Stimulated activated naive CD8-positive, alpha-beta T cell treated with anti-CD3 and anti-CD28 coated beads, Interleukin-15, amount 100 ng/mL, for 72 hours (primary cell): Measurements from ENCODE around the gene TARS3.

Experiments used
- ATAC-seq: fragments of 150-1000 bp; cut with Tn5 transposase; 2 replicates; pipeline ENCODE4 v1.10.0; 2021; ENCODE audit warnings: mild to moderate bottlenecking, moderate library complexity
- DNase-seq, 2 donors: peaks; one replicate each; pipeline ENCODE4 v3.0.0; 2021 to 2022
- H3K27ac Mint-ChIP-seq, 2 donors: one replicate each; pipeline ENCODE4 v1.8.0; 2022; ENCODE audit warnings: mild to moderate bottlenecking in 2 of 2, mixed read lengths in 2 of 2, moderate library complexity in 2 of 2
- H3K27me3 Mint-ChIP-seq: one replicate; pipeline ENCODE4 v1.8.0; 2022; ENCODE audit warnings: mixed read lengths
- H3K4me1 Mint-ChIP-seq: one replicate; pipeline ENCODE4 v1.8.0; 2022; ENCODE audit warnings: mild to moderate bottlenecking, mixed read lengths
- H3K4me3 Mint-ChIP-seq, 2 donors: one replicate each; pipeline ENCODE4 v1.8.0; 2022; ENCODE audit warnings: mild to moderate bottlenecking in 2 of 2, mixed read lengths in 2 of 2, moderate library complexity in 1 of 2
- H3K9me3 Mint-ChIP-seq, 2 donors: one replicate each; pipeline ENCODE4 v1.8.0; 2022; ENCODE audit warnings: mixed read lengths in 2 of 2

Gene TARS3

GRCh38 chr15:101652098-101652785 lies 72.0 kb downstream of the TARS3 start, which contains the start of gene TM2D3:
Gene TM2D3, minus strand, starts transcription at chr15:101652381. Its CDS starts 20 bp downstream, at chr15:101652361.
- peak within 1 kb of the TSS; percentile 97 to 98 for H3K27ac Mint-ChIP-seq

GRCh38 chr15:101651554-101652097 lies 72.6 kb downstream of the TARS3 start:
- peaks cover 48% of the 10 kb centered on the region for H3K4me1 Mint-ChIP-seq
- peak overlapping the region; percentile 95 to 98 for H3K4me3 Mint-ChIP-seq
- ATAC-seq (peak; percentile 70), DNase-seq (no peak)
- no peaks in the 10 kb centered on the region for H3K27me3 Mint-ChIP-seq
- peak overlapping the region; percentile 97 to 98 for H3K27ac Mint-ChIP-seq
- H3K9me3 Mint-ChIP-seq = no peaks in the 10 kb centered on the region

More at GRCh38 chr15:101652098-101652785, 72.0 kb downstream of the TARS3 start, which contains the start of gene TM2D3:
- DNase-seq (peak; percentile 95 to 96), ATAC-seq (peak; percentile 96)
- Mint-ChIP-seq H3K4me1 (peaks cover 48% of the 10 kb centered on the region), H3K27me3 (no peaks in the 10 kb centered on the region), H3K9me3 (no peaks in the 10 kb centered on the region), H3K4me3 (peak within 1 kb of the TSS; percentile 95 to 98)

GRCh38 chr15:101650145-101650544 lies 74.1 kb downstream of the TARS3 start:
- peaks cover 48% of the 10 kb centered on the region for H3K4me1 Mint-ChIP-seq
- no peaks in the 10 kb centered on the region for H3K9me3 Mint-ChIP-seq

GRCh38 chr15:101648356-101648755 lies 75.9 kb downstream of the TARS3 start:
- Mint-ChIP-seq H3K9me3 (no peaks in the 10 kb centered on the region), H3K4me1 (peaks cover 38% of the 10 kb centered on the region)

More at GRCh38 chr15:101650145-101650544, 74.1 kb downstream of the TARS3 start:
- DNase-seq (no peak), ATAC-seq (no peak)
- Mint-ChIP-seq H3K4me3 (peak overlapping the region; percentile 95 to 98), H3K27me3 (no peaks in the 10 kb centered on the region), H3K27ac (peak overlapping the region in 1 of 2 donors; percentile 27)

GRCh38 chr15:101647251-101647650 lies 77.0 kb downstream of the TARS3 start:
- Mint-ChIP-seq H3K4me3 (no peak overlapping the region), H3K27me3 (no peaks in the 10 kb centered on the region), H3K4me1 (peaks cover 48% of the 10 kb centered on the region), H3K9me3 (no peaks in the 10 kb centered on the region), H3K27ac (no peak overlapping the region)
- DNase-seq (no peak), ATAC-seq (no peak)

More at GRCh38 chr15:101648356-101648755, 75.9 kb downstream of the TARS3 start:
- DNase-seq (no peak), ATAC-seq (no peak)
- H3K4me3 Mint-ChIP-seq = no peak overlapping the region
- no peaks in the 10 kb centered on the region for H3K27me3 Mint-ChIP-seq
- no peak overlapping the region for H3K27ac Mint-ChIP-seq

GRCh38 chr15:101646672-101647071 lies 77.6 kb downstream of the TARS3 start:
- ATAC-seq = no peak
- H3K27ac Mint-ChIP-seq = peak overlapping the region in 1 of 2 donors; percentile 34
- DNase-seq = no peak

DNA sequence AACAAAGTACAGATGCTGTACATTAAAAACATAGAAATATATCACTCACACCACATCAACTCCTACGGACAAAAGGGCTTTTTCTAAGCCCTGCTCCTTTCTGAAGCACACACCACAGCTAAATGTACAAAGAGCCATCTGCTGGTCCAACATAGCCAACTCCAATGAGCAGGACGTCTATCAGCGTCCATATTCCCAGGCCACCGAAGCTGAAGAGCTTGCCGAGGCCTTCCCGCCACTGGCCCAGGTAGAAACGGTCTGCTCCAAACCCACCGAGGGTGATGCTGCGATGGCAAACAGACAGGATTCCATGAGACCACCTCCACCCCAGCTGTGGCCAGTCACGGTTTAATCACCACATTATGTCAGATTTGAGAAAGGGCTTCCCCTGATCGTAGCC lies 81.9 kb downstream of the TARS3 start:
- H3K4me1 Mint-ChIP-seq = peaks cover 33% of the 10 kb centered on the region
- ATAC-seq = no peak
- H3K27me3 Mint-ChIP-seq = no peaks in the 10 kb centered on the region
- H3K27ac Mint-ChIP-seq = peak overlapping the region; percentile 49 to 80
- no peak for DNase-seq
- no peak overlapping the region for H3K4me3 Mint-ChIP-seq
- H3K9me3 Mint-ChIP-seq = no peaks in the 10 kb centered on the region

More at GRCh38 chr15:101646672-101647071, 77.6 kb downstream of the TARS3 start:
- peaks cover 54% of the 10 kb centered on the region for H3K4me1 Mint-ChIP-seq
- no peak overlapping the region for H3K4me3 Mint-ChIP-seq
- no peaks in the 10 kb centered on the region for H3K27me3 Mint-ChIP-seq
- no peaks in the 10 kb centered on the region for H3K9me3 Mint-ChIP-seq

DNA sequence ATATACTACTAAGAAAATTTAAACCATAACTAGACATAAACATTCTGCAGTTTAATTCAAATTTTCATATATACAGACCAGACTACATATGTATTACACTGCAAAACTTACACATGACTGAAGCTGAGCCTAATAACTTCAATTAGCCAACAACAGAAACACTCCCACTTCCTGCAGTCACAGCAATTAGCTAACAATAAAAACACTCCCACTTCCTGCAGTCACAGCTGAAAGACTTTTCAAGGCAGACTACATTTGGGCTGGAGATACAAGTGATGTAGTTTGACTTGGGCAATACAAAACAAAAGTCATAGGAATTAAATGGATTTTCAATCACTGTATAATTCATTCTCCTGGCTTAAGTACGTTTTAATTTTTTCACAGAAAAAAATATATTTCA lies 82.4 kb downstream of the TARS3 start:
- Mint-ChIP-seq H3K27me3 (no peaks in the 10 kb centered on the region), H3K27ac (peak overlapping the region in 1 of 2 donors; percentile 17), H3K4me3 (no peak overlapping the region), H3K9me3 (no peaks in the 10 kb centered on the region), H3K4me1 (peaks cover 33% of the 10 kb centered on the region)
- ATAC-seq = no peak
- no peak for DNase-seq

DNA sequence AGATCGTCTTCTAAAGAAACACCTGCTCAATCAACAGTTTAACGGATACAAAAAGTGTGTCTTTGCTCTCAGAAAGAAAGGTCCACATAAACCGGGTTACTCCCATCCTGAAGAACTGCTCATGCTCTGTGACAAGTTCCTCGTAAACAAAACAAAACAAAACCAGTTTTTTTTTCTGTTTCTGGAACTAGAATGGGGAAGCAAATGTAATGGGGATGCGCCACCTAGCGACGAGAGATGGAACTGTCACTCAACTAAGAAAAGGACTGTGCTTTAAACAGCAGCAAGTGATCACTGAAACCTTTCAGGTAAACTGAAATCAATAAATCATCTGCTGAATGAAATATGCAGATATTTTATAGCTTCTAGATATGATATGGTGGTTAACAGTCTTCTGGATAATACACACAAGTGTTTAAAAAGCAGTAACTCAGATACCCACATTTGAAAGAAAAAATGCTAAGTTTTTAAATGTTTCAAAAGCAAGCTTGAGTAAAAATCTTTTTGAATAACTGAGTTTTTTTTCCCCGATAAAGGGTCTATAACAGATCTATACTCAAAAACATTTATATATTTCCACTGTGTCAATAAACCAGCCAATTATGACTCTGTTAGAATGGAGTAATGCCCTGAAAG lies 83.0 kb downstream of the TARS3 start:
- H3K4me1 Mint-ChIP-seq = peaks cover 33% of the 10 kb centered on the region
- no peaks in the 10 kb centered on the region for H3K27me3 Mint-ChIP-seq
- H3K27ac Mint-ChIP-seq = peak overlapping the region in 1 of 2 donors; percentile 72
- H3K4me3 Mint-ChIP-seq = no peak overlapping the region
- peak; percentile 48 for ATAC-seq
- DNase-seq = peak; percentile 61 to 66
- H3K9me3 Mint-ChIP-seq = no peaks in the 10 kb centered on the region

GRCh38 chr15:101639667-101640066 lies 84.6 kb downstream of the TARS3 start:
- no peak overlapping the region for H3K4me3 Mint-ChIP-seq
- H3K4me1 Mint-ChIP-seq = peaks cover 33% of the 10 kb centered on the region
- no peak for ATAC-seq
- no peaks in the 10 kb centered on the region for H3K27me3 Mint-ChIP-seq
- no peak overlapping the region for H3K27ac Mint-ChIP-seq
- DNase-seq = no peak
- H3K9me3 Mint-ChIP-seq = no peaks in the 10 kb centered on the region

DNA sequence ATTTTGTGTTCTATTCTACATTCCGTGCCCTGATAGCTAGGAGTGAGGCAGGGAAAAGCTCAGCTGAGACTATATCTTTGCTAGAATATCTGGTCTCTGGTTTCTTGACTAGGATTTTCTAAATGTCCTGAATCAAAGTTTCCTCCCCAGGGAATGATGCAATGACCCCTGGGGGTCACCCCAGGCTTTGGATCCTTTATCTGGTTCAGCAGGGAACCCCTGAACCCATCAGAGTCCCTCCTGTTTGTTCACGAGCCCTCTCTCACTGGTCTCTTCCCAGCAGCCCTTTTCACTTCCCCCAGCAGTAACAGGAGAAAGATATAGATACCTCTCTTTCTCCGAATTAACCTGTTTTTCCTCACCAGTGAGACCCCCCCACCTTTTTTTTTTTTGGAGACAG lies 86.4 kb downstream of the TARS3 start:
- Mint-ChIP-seq H3K4me1 (peaks cover 24% of the 10 kb centered on the region), H3K4me3 (no peak overlapping the region), H3K27me3 (no peaks in the 10 kb centered on the region), H3K9me3 (no peaks in the 10 kb centered on the region), H3K27ac (no peak overlapping the region)
- ATAC-seq (no peak), DNase-seq (no peak)

- ATAC-seq (no peak), DNase-seq (no peak)
- Mint-ChIP-seq H3K4me1 (peaks cover 20% of the 10 kb centered on the region), H3K4me3 (no peak overlapping the region), H3K9me3 (no peaks in the 10 kb centered on the region), H3K27me3 (no peaks in the 10 kb centered on the region), H3K27ac (no peak overlapping the region)
These were observed 86.8 kb downstream of the TARS3 start for GRCh38 chr15:101637516-101637915.

DNA sequence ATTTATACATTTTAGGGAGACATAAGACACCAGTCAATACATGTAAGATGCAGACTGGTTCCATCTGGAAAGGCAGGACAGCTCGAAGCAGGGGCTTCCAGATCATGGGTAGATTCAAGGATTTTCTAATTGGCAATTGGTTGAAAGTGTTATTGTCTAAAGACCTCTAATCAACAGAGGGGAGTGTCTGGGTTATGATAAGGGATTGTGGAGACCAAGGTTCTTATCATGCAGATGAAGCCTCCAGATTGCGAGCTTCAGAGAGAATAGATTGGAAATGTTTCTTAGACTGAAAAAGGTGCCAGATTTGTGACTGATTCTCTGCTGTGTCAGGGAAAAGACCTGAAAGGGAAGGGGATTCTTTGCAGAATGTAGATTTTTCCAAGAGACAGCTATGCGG lies 87.2 kb downstream of the TARS3 start:
- Mint-ChIP-seq H3K9me3 (no peaks in the 10 kb centered on the region), H3K27ac (no peak overlapping the region), H3K4me3 (no peak overlapping the region), H3K27me3 (no peaks in the 10 kb centered on the region), H3K4me1 (peaks cover 15% of the 10 kb centered on the region)
- DNase-seq = no peak
- ATAC-seq = no peak

- H3K9me3 Mint-ChIP-seq = no peaks in the 10 kb centered on the region
- H3K4me1 Mint-ChIP-seq = peaks cover 9% of the 10 kb centered on the region
- no peak overlapping the region for H3K4me3 Mint-ChIP-seq
- H3K27me3 Mint-ChIP-seq = no peaks in the 10 kb centered on the region
- ATAC-seq (no peak), DNase-seq (no peak)
- no peak overlapping the region for H3K27ac Mint-ChIP-seq
These were observed 88.1 kb downstream of the TARS3 start for GRCh38 chr15:101635944-101636727.

GRCh38 chr15:101633356-101633755 lies 90.9 kb downstream of the TARS3 start:
- no peaks in the 10 kb centered on the region for H3K9me3 Mint-ChIP-seq
- peaks cover 5% of the 10 kb centered on the region for H3K4me1 Mint-ChIP-seq
- ATAC-seq (no peak), DNase-seq (no peak)
- no peak overlapping the region for H3K4me3 Mint-ChIP-seq
- H3K27me3 Mint-ChIP-seq = no peaks in the 10 kb centered on the region
- no peak overlapping the region for H3K27ac Mint-ChIP-seq
